ENCODE data around the gene SH3D21. TPM values are rescaled to one million over a fixed set of nuclear protein-coding genes. Genes with fewer than 3 reads are reported as not detected.

The SH3D21 gene
- total and polyA plus RNA-seq, 4 donors: 9.0 to 16.6 (median 11.7) TPM

DNA sequence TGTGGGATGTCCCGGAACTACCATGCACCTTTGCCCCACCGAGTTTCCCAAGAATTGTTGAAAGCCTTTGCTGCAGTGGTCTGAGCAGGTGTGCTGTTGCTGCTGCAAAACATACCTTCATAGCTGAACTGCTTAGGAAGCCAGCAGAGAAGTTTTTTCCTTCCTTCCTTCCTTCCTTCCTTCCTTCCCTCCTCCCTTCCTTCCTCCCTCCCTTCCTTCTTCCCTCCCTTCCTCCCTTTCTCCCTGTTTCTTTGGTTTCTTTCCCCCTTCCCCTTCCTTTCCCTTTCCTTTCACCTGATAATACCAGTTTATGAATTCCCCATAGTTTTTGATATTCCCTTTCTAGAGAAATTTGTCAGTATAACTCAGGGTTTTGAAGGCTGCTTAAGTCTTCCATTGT, 10.8 kb upstream of the SH3D21 start:
- ATAC-seq (ENCODE audit: insufficient read depth, low FRiP score) (no peak), DNase-seq (no peak)
- WGBS, 2 donors: 64 to 98% methylated on average over 2 of the region's 2 CpGs
- Histone ChIP-seq H3K27me3 (ENCODE audit: control insufficient read depth in 3 of 3, insufficient read depth in 3 of 3, low read length in 2 of 3) (no peaks in the 10 kb centered on the region), H3K9ac (ENCODE audit: insufficient read depth in 1 of 2, low read length in 2 of 2) (no peak overlapping the region), H3K4me3 (no peak overlapping the region), H3K9me3 (ENCODE audit: control insufficient read depth in 4 of 4, insufficient read depth in 3 of 4, low read length in 3 of 4) (no peaks in the 10 kb centered on the region), H3K4me1 (ENCODE audit: control insufficient read depth in 5 of 5, insufficient read depth in 5 of 5, low read length in 5 of 5) (peaks cover 0 to 6% (median 0%) of the 10 kb centered on the region in 5 donors), H3K27ac (ENCODE audit: low read depth in 1 of 2, low read length in 1 of 2) (no peak overlapping the region), H3K36me3 (ENCODE audit: control insufficient read depth in 4 of 4, insufficient read depth in 4 of 4, low read length in 4 of 4) (peaks cover 23 to 69% (median 39%) of the 10 kb centered on the region in 4 donors)
- TF ChIP-seq, protein P1, sequence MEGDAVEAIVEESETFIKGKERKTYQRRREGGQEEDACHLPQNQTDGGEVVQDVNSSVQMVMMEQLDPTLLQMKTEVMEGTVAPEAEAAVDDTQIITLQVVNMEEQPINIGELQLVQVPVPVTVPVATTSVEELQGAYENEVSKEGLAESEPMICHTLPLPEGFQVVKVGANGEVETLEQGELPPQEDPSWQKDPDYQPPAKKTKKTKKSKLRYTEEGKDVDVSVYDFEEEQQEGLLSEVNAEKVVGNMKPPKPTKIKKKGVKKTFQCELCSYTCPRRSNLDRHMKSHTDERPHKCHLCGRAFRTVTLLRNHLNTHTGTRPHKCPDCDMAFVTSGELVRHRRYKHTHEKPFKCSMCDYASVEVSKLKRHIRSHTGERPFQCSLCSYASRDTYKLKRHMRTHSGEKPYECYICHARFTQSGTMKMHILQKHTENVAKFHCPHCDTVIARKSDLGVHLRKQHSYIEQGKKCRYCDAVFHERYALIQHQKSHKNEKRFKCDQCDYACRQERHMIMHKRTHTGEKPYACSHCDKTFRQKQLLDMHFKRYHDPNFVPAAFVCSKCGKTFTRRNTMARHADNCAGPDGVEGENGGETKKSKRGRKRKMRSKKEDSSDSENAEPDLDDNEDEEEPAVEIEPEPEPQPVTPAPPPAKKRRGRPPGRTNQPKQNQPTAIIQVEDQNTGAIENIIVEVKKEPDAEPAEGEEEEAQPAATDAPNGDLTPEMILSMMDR (IDR thresholded peaks at IDR 0.05; ENCODE audit: control extremely low read depth, extremely low read depth): no peak

DNA sequence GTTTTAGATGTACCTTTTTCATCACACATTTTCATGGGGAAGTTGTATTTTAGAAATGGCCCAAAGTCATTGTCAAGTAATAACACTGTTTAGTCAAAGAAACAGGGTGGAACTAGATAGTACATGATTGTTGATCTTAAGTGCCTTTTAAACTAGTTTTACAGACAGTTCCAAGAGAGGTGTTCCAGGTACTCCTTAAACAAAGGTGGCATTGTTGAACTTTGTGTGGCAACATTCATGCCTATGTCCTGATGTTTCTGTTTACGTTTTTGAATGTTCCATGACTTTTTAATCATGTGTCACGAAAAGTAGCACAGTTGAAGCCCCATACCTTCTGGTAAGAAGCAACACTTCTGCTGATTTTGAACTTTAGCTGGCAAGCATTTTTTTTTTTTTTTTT, 9.1 kb upstream of the SH3D21 start:
- TF ChIP-seq, protein P1 (IDR thresholded peaks at IDR 0.05; ENCODE audit: control extremely low read depth, extremely low read depth): no peak
- no peak overlapping the region for H3K9ac ChIP-seq (ENCODE audit: insufficient read depth in 1 of 2, low read length in 2 of 2)
- ATAC-seq (ENCODE audit: insufficient read depth, low FRiP score) (no peak), DNase-seq (no peak)
- no peak overlapping the region for H3K4me3 ChIP-seq
- 90 to 91% methylated on average over 2 of the region's 2 CpGs for WGBS, 2 donors
- peaks cover 29 to 69% (median 40%) of the 10 kb centered on the region in 4 donors for H3K36me3 ChIP-seq (ENCODE audit: control insufficient read depth in 4 of 4, insufficient read depth in 4 of 4, low read length in 4 of 4)
- H3K9me3 ChIP-seq (ENCODE audit: control insufficient read depth in 4 of 4, insufficient read depth in 3 of 4, low read length in 3 of 4): no peaks in the 10 kb centered on the region
- peaks cover 0 to 6% (median 0%) of the 10 kb centered on the region in 5 donors for H3K4me1 ChIP-seq (ENCODE audit: control insufficient read depth in 5 of 5, insufficient read depth in 5 of 5, low read length in 5 of 5)
- H3K27ac ChIP-seq (ENCODE audit: low read depth in 1 of 2, low read length in 1 of 2): no peak overlapping the region
- no peaks in the 10 kb centered on the region for H3K27me3 ChIP-seq (ENCODE audit: control insufficient read depth in 3 of 3, insufficient read depth in 3 of 3, low read length in 2 of 3)

DNA sequence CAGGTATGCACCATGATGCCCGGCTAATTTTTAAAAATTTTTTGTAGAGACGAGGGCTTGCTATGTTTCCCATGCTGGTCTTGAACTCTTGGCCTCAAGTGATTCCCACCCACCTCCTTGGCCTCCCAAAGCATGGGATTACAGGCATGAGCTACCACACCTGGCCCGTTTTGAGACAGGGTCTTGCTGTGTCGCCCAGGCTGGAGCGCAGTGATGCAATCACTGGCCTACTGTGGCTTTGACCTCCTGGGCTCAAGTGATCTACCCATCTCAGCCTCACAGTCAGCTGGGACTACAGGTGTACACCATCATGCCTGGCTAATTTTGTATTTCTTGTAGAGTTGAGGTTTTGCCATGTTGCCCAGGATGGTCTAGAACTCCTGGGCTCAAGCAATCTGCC, 7.5 kb upstream of the SH3D21 start:
- peaks cover 38 to 62% (median 45%) of the 10 kb centered on the region in 4 donors for H3K36me3 ChIP-seq (ENCODE audit: control insufficient read depth in 4 of 4, insufficient read depth in 4 of 4, low read length in 4 of 4)
- TF ChIP-seq, protein P1 (IDR thresholded peaks at IDR 0.05; ENCODE audit: control extremely low read depth, extremely low read depth): no peak
- DNase-seq (no peak), ATAC-seq (ENCODE audit: insufficient read depth, low FRiP score) (no peak)
- H3K27me3 ChIP-seq (ENCODE audit: control insufficient read depth in 3 of 3, insufficient read depth in 3 of 3, low read length in 2 of 3): no peaks in the 10 kb centered on the region
- H3K4me1 ChIP-seq (ENCODE audit: control insufficient read depth in 5 of 5, insufficient read depth in 5 of 5, low read length in 5 of 5): peaks cover 0 to 6% (median 0%) of the 10 kb centered on the region in 5 donors
- no peak overlapping the region for H3K27ac ChIP-seq (ENCODE audit: low read depth in 1 of 2, low read length in 1 of 2)
- no peaks in the 10 kb centered on the region for H3K9me3 ChIP-seq (ENCODE audit: control insufficient read depth in 4 of 4, insufficient read depth in 3 of 4, low read length in 3 of 4)
- WGBS, 2 donors: 93 to 95% methylated on average over 5 of the region's 5 CpGs
- no peak overlapping the region for H3K4me3 ChIP-seq
- no peak overlapping the region for H3K9ac ChIP-seq (ENCODE audit: insufficient read depth in 1 of 2, low read length in 2 of 2)

DNA sequence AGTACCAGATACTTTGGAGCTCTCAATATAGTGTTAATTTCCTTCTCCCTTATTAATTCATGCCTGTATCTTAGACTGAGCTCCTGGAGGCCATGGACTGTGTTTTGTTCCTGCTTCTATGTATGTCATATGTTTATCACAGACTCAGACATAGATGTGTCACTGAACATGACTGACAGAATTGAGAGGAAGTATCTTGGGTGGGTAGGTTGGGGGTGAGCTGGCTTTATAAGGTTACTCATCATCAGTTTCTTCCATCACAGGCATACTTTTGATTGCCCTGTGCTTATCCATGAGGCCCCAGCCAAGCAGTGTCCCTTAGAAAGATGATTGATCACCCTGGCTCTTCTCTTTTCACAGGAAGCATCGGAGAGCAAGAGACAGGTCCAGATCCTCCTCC, 5.6 kb upstream of the SH3D21 start:
- H3K27ac ChIP-seq (ENCODE audit: low read depth in 1 of 2, low read length in 1 of 2): peak overlapping the region; percentile 39 to 55
- ATAC-seq (ENCODE audit: insufficient read depth, low FRiP score): no peak
- DNase-seq: no peak

More for the DNA sequence above, 5.6 kb upstream of the SH3D21 start:
- WGBS, 2 donors: 89 to 96% methylated on average over 1 of the region's 1 CpG
- Histone ChIP-seq H3K9me3 (ENCODE audit: control insufficient read depth in 4 of 4, insufficient read depth in 3 of 4, low read length in 3 of 4) (no peaks in the 10 kb centered on the region), H3K4me1 (ENCODE audit: control insufficient read depth in 5 of 5, insufficient read depth in 5 of 5, low read length in 5 of 5) (peaks cover 0 to 3% (median under 1%) of the 10 kb centered on the region in 5 donors), H3K27me3 (ENCODE audit: control insufficient read depth in 3 of 3, insufficient read depth in 3 of 3, low read length in 2 of 3) (no peaks in the 10 kb centered on the region), H3K9ac (ENCODE audit: insufficient read depth in 1 of 2, low read length in 2 of 2) (no peak overlapping the region), H3K36me3 (ENCODE audit: control insufficient read depth in 4 of 4, insufficient read depth in 4 of 4, low read length in 4 of 4) (peaks cover 43 to 53% (median 45%) of the 10 kb centered on the region in 4 donors), H3K4me3 (no peak overlapping the region)
- TF ChIP-seq, protein P1 (IDR thresholded peaks at IDR 0.05; ENCODE audit: control extremely low read depth, extremely low read depth): no peak

All from lung (tissue), 12 donors.